Gastrocnemius medialis (tissue), 4 donors: ENCODE data around the gene ARHGEF19. TPM values are rescaled to one million over a fixed set of nuclear protein-coding genes. Genes with fewer than 3 reads are reported as not detected.

Experiments used
- ATAC-seq, 2 donors: fragments of 150-250 bp; one replicate each; pipeline ENCODE4 v1.9.1; 2016
- DNase-seq, 2 donors: peaks; one replicate each; pipeline ENCODE4 v3.0.0-alpha.2; 2019
- H3K27ac ChIP-seq, 4 donors: fragments of 200-600 bp; sonication (generic); 1 replicate in 1 of 4; 2 replicates in 3 of 4; pipeline ENCODE4 v1.5.1; 2016 to 2018; ENCODE audit warnings: mild to moderate bottlenecking in 2 of 4, moderate library complexity in 1 of 4
- H3K27me3 ChIP-seq, 3 donors: fragments of 200-600 bp; sonication (generic) in 2 of 3; 1 replicate in 1 of 3; 2 replicates in 2 of 3; pipeline versions ENCODE4 v1.5.1 to v1.6.0; 2016 to 2019; ENCODE audit warnings: mild to moderate bottlenecking in 1 of 3, moderate library complexity in 1 of 3
- H3K36me3 ChIP-seq, 2 donors: fragments of 200-600 bp; sonication (generic) in 1 of 2; one replicate each; pipeline ENCODE4 v1.5.1; 2017 to 2018
- H3K4me1 ChIP-seq, 2 donors: fragments of 200-600 bp; sonication (generic) in 1 of 2; one replicate each; pipeline ENCODE4 v1.5.1; 2016 to 2017; ENCODE audit warnings: mild to moderate bottlenecking in 2 of 2
- H3K4me3 ChIP-seq, 4 donors: fragments of 200-600 bp; sonication (generic) in 3 of 4; 1 replicate in 1 of 4; 2 replicates in 3 of 4; pipeline ENCODE4 v1.5.1; 2016 to 2019; ENCODE audit warnings: mild to moderate bottlenecking in 2 of 4
- H3K9me3 ChIP-seq, 3 donors: fragments of 200-600 bp; sonication (generic) in 2 of 3; 1 replicate in 1 of 3; 2 replicates in 2 of 3; pipeline ENCODE4 v1.5.1; 2016 to 2019
- CTCF ChIP-seq, 5 experiments: fragments of 450-650 bp in 3 of 5; fragments of 200-600 bp in 2 of 5; sonication (generic) in 2 of 5; IDR thresholded peaks in 4 of 5; conservative IDR thresholded peaks in 1 of 5; 1 replicate in 4 of 5; 2 replicates in 1 of 5; pipeline ENCODE4 v1.5.1; 2016 to 2019; ENCODE audit warnings: antibody characterized with exemption in 5 of 5, mild to moderate bottlenecking in 3 of 5, moderate library complexity in 3 of 5
- POLR2A ChIP-seq, 2 donors: fragments of 450-650 bp; IDR thresholded peaks; one replicate each; pipeline ENCODE4 v1.6.1; 2017; ENCODE audit warnings: antibody characterized with exemption in 2 of 2, mild to moderate bottlenecking in 2 of 2, moderate library complexity in 2 of 2
- in situ Hi-C, 4 donors: fragments of 200-750 bp; cut with MboI; loops; one replicate each; pipeline versions ENCODE4 v1.15.0 to v1.8.0; 2017; ENCODE audit warnings: low sequenced_read_pairs in 4 of 4
- intact Hi-C: fragments of 100-400 bp; cut with DNase I; formaldehyde crosslinking; loops from one replicate; pipeline ENCODE4 v1.15.1; 2023; ENCODE audit warnings: low total_unique reads
- total RNA-seq, 4 donors: library from RNA; depleted of rRNA; stranded (reverse); fragments of >200 nt; gene quantifications; one replicate each; pipeline versions ENCODE4 v1.1.0 to v1.2.3, GENCODE V29; 2016

The ARHGEF19 gene
- total RNA-seq, 4 donors from 2014 or later, result 0.68 to 3.0 (median 2.3) TPM

- in situ Hi-C loops (no loop called here), intact Hi-C loops (no loop called here)
- DNase-seq (no peak), ATAC-seq (no peak)
- peaks cover 41 to 65% of the 10 kb centered on the region in 2 donors for H3K4me1 ChIP-seq
- H3K9me3 ChIP-seq, result no peaks in the 10 kb centered on the region
- H3K27me3 ChIP-seq, result peaks cover 15 to 22% (median 16%) of the 10 kb centered on the region in 3 donors
- H3K4me3 ChIP-seq, result no peak overlapping the region
- TF ChIP-seq CTCF (IDR thresholded peaks at IDR 0.05 in 4 of 5, conservative IDR thresholded peaks at IDR 0.05 in 1 of 5) (no peak), POLR2A (IDR thresholded peaks at IDR 0.05) (no peak)
- H3K27ac ChIP-seq, result peak overlapping the region; percentile 47 to 84 (median 80)
- peaks cover 0 to 13% of the 10 kb centered on the region in 2 donors for H3K36me3 ChIP-seq
Observed at GRCh38 chr1:16150508-16150907, 61.9 kb downstream of the ARHGEF19 start.

- DNase-seq, result no peak
- Histone ChIP-seq H3K27me3 (peaks cover 20 to 28% (median 21%) of the 10 kb centered on the region in 3 donors), H3K36me3 (peaks cover 0 to 13% of the 10 kb centered on the region in 2 donors), H3K9me3 (no peaks in the 10 kb centered on the region), H3K4me3 (no peak overlapping the region), H3K27ac (peak overlapping the region in 3 of 4 donors; percentile 47 to 82 (median 79)), H3K4me1 (peaks cover 47 to 64% of the 10 kb centered on the region in 2 donors)
- TF ChIP-seq CTCF (IDR thresholded peaks at IDR 0.05 in 4 of 5, conservative IDR thresholded peaks at IDR 0.05 in 1 of 5) (no peak), POLR2A (IDR thresholded peaks at IDR 0.05) (no peak)
- intact Hi-C loops (loop anchor here (5.0 kb wide), 1 partner anchor 32 kb away; no protein-coding TSS in a partner anchor), in situ Hi-C loops (no loop called here)
- ATAC-seq, result no peak
Observed at GRCh38 chr1:16149702-16150488, 62.6 kb downstream of the ARHGEF19 start.

GRCh38 chr1:16149146-16149545 is 63.3 kb downstream of the ARHGEF19 start:
- H3K4me1 ChIP-seq, result peaks cover 50 to 60% of the 10 kb centered on the region in 2 donors

GRCh38 chr1:16148329-16149092 is 63.9 kb downstream of the ARHGEF19 start:
- peaks cover 17 to 26% (median 20%) of the 10 kb centered on the region in 3 donors for H3K27me3 ChIP-seq
- intact Hi-C loops, result loop anchor here (5.0 kb wide), 1 partner anchor 34 kb away; no protein-coding TSS in a partner anchor
- H3K4me3 ChIP-seq, result no peak overlapping the region
- TF ChIP-seq POLR2A (IDR thresholded peaks at IDR 0.05), result no peak
- no peak for TF ChIP-seq CTCF (IDR thresholded peaks at IDR 0.05 in 4 of 5, conservative IDR thresholded peaks at IDR 0.05 in 1 of 5)
- H3K36me3 ChIP-seq, result peaks cover 0 to 13% of the 10 kb centered on the region in 2 donors
- peaks cover 50 to 57% of the 10 kb centered on the region in 2 donors for H3K4me1 ChIP-seq
- DNase-seq, result no peak
- no peaks in the 10 kb centered on the region for H3K9me3 ChIP-seq
- H3K27ac ChIP-seq, result no peak overlapping the region
- ATAC-seq, result no peak
- in situ Hi-C loops, result no loop called here

More at GRCh38 chr1:16149146-16149545, 63.3 kb downstream of the ARHGEF19 start:
- peaks cover 0 to 13% of the 10 kb centered on the region in 2 donors for H3K36me3 ChIP-seq
- H3K4me3 ChIP-seq, result no peak overlapping the region
- no peak overlapping the region for H3K27ac ChIP-seq
- in situ Hi-C loops, result no loop called here
- TF ChIP-seq POLR2A (IDR thresholded peaks at IDR 0.05), result no peak
- TF ChIP-seq CTCF (IDR thresholded peaks at IDR 0.05 in 4 of 5, conservative IDR thresholded peaks at IDR 0.05 in 1 of 5), result no peak
- H3K27me3 ChIP-seq, result peaks cover 17 to 32% (median 23%) of the 10 kb centered on the region in 3 donors
- ATAC-seq (no peak), DNase-seq (no peak)
- intact Hi-C loops, result loop anchor here (5.0 kb wide), 1 partner anchor 33 kb away; no protein-coding TSS in a partner anchor
- no peaks in the 10 kb centered on the region for H3K9me3 ChIP-seq

Other genes with a start within 250 kb of the ARHGEF19 start
- 10 to 100 TPM; 25.9 to 44.1 (median 31.5) TPM for gene ZBTB17, start 236.6 kb downstream of the ARHGEF19 start, total RNA-seq
- gene SRARP, start 208.4 kb downstream of the ARHGEF19 start, total RNA-seq, result under 1 TPM in 2 of 4 donors, not detected in 2; 0.10 to 0.19 TPM
- gene HSPB7, start 194.6 kb downstream of the ARHGEF19 start, total RNA-seq, result 1,000 to 10,000 TPM in 1 of 4 donors, 100 to 1,000 TPM in 3; 355 to 1,466 (median 716) TPM
- gene CLCNKA, start 190.6 kb downstream of the ARHGEF19 start, total RNA-seq, result under 1 TPM in 3 of 4 donors, not detected in 1; 0.64 to 0.94 (median 0.80) TPM
- not detected for gene CLCNKB, start 168.9 kb downstream of the ARHGEF19 start, total RNA-seq
- not detected for gene FAM131C, start 139.0 kb downstream of the ARHGEF19 start, total RNA-seq
- 1 to 10 TPM; 1.2 to 6.4 (median 2.9) TPM for gene EPHA2, start 56.6 kb downstream of the ARHGEF19 start, total RNA-seq
- 1 to 10 TPM in 3 of 4 donors, under 1 TPM in 1; 0.46 to 6.3 (median 3.1) TPM for gene CPLANE2, start 24.5 kb upstream of the ARHGEF19 start, total RNA-seq
- gene FBXO42, start 139.8 kb upstream of the ARHGEF19 start, total RNA-seq, result 10 to 100 TPM; 23.1 to 32.4 (median 27.2) TPM
- gene SZRD1, start 154.6 kb upstream of the ARHGEF19 start, total RNA-seq, result 100 to 1,000 TPM in 1 of 4 donors, 10 to 100 TPM in 3; 44.1 to 102 (median 83.1) TPM
- not detected for gene SPATA21, start 224.8 kb upstream of the ARHGEF19 start, total RNA-seq
- 10 to 100 TPM in 2 of 4 donors, 1 to 10 TPM in 2; 8.9 to 12.6 (median 10.4) TPM for gene NECAP2, start 228.1 kb upstream of the ARHGEF19 start, total RNA-seq